BE2C (cell line): ENCODE data around the gene ARPC2.

Source experiments
- DNase-seq: peaks from one replicate; pipeline ENCODE4 v3.0.0-alpha.2; 2020
- H3K27me3 ChIP-seq: fragments of 250-450 bp; sonication (Bioruptor Pico); 2 replicates; pipeline ENCODE4 v1.5.1; 2020; ENCODE audit warnings: mild to moderate bottlenecking
- H3K36me3 ChIP-seq: fragments of 250-450 bp; sonication (Bioruptor Pico); 2 replicates; pipeline ENCODE4 v1.5.1; 2020; ENCODE audit warnings: mild to moderate bottlenecking
- H3K4me1 ChIP-seq: fragments of 250-450 bp; sonication (Bioruptor Pico); 2 replicates; pipeline ENCODE4 v1.5.1; 2020
- H3K4me3 ChIP-seq: 2 replicates; pipeline ENCODE4 v1.5.1; 2011; ENCODE audit warnings: low read depth, low read length
- H3K9me3 ChIP-seq: fragments of 250-450 bp; sonication (Bioruptor Pico); 2 replicates; pipeline ENCODE4 v1.5.1; 2020
- CTCF ChIP-seq: IDR thresholded peaks from 2 replicates; pipeline ENCODE4 v1.5.1; 2012; ENCODE audit warnings: mild to moderate bottlenecking, low read depth, low read length

ARPC2 gene

GRCh38 chr2:218267259-218267658 lies 50.3 kb downstream of the ARPC2 start:
- Histone ChIP-seq H3K36me3 (peaks cover 14% of the 10 kb centered on the region), H3K27me3 (no peaks in the 10 kb centered on the region), H3K4me1 (peaks cover 10% of the 10 kb centered on the region), H3K9me3 (no peaks in the 10 kb centered on the region), H3K4me3 (no peak overlapping the region)
- no peak for TF ChIP-seq CTCF
- no peak for DNase-seq

DNA sequence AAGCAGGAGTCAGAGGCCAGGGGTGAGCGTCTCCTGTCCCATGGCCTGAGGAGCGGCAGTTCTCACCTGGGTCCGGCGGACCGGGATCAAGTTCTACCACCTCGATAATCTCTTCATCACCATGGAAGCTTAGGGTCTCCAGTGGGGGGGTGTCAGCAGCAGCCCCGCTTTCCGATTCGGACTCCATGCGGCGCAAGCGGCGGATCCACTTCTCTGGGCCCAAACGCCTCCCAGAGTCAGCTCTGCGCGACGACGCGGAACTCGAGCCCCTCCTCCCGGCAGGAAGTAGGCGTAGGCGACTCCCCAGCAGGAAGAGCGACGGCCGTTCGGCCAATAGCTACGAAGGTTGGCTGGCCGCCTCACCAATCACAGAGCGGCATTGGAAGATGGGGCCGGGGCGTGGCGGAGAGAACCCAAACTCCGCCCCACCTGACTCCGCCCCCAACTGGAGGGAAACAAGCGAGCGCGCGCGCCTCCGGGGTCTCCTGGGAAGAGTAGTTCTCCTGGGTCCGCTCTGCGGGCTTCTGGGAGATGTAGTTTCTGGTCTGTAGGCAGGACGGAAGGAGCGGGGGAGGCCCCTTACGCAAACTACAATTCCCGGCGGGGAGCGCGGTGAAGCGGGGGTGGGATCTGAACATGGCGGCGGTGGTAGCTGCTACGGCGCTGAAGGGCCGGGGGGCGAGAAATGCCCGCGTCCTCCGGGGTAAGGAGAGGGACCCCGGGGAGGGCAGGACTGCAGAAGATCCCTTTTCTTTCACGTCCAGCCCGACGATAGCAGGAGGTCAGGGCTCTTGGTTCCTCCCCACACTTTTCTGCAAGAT lies 53.1 kb downstream of the ARPC2 start, which contains the start of the genes AAMP and PNKD:
Gene AAMP (minus strand): TSS at position 238 of the 821 bp plus-strand sequence. CDS start 51 bp downstream, at position 187.
Gene PNKD (plus strand): TSS at position 620 of the 821 bp plus-strand sequence. CDS start 17 bp downstream, at position 637.
- Histone ChIP-seq H3K4me3 (peak within 1 kb of the TSS; percentile 99), H3K36me3 (peaks cover 14% of the 10 kb centered on the region), H3K27me3 (no peaks in the 10 kb centered on the region), H3K4me1 (no peaks in the 10 kb centered on the region), H3K9me3 (no peaks in the 10 kb centered on the region)
- peak; percentile 100 for DNase-seq
- TF ChIP-seq CTCF = no peak; the same call in 1 of the 2 replicates

DNA sequence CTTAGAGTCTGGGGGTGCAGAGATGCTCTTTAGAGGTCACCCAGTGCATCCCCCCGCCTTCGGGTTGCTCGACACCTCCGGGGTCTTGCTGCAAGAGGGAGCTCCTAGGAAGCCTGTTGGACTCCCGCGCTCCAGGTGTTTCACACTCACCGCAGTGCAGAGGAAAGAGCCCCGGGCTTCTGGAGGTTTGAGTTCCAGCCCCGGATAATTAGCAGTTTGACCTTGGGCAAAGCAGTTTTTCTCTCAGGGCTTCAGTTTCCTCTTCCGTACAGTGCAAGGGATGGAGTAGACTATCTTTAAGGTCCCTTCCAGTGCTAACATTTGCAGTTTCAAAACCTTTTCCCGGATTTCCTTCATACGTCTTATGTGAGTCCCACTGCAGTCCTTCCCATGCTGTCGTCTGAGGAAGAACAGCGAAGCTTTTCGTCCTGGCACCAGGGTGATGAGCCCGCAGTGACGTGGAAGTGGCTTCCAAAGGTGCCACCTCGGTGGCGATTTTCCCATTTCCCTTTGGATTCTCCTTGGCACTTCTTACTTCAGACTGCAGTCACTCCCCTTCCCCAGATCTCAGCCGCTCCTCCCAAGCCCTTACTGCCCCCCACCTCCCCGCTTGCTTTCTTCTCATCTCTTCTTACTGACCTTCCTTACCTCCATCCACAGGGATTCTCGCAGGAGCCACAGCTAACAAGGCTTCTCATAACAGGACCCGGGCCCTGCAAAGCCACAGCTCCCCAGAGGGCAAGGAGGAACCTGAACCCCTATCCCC lies 53.9 kb downstream of the ARPC2 start:
- no peak for DNase-seq
- no peak for TF ChIP-seq CTCF

GRCh38 chr2:218271487-218271797 lies 54.5 kb downstream of the ARPC2 start:
- no peaks in the 10 kb centered on the region for H3K9me3 ChIP-seq
- DNase-seq = no peak
- no peak for TF ChIP-seq CTCF
- H3K36me3 ChIP-seq = peaks cover 13% of the 10 kb centered on the region
- H3K4me1 ChIP-seq = no peaks in the 10 kb centered on the region
- peak overlapping the region; percentile 99 for H3K4me3 ChIP-seq
- H3K27me3 ChIP-seq = no peaks in the 10 kb centered on the region

More for the DNA sequence above, 53.9 kb downstream of the ARPC2 start:
- Histone ChIP-seq H3K4me1 (no peaks in the 10 kb centered on the region), H3K36me3 (peaks cover 14% of the 10 kb centered on the region), H3K27me3 (no peaks in the 10 kb centered on the region), H3K9me3 (no peaks in the 10 kb centered on the region), H3K4me3 (peak overlapping the region; percentile 99)

DNA sequence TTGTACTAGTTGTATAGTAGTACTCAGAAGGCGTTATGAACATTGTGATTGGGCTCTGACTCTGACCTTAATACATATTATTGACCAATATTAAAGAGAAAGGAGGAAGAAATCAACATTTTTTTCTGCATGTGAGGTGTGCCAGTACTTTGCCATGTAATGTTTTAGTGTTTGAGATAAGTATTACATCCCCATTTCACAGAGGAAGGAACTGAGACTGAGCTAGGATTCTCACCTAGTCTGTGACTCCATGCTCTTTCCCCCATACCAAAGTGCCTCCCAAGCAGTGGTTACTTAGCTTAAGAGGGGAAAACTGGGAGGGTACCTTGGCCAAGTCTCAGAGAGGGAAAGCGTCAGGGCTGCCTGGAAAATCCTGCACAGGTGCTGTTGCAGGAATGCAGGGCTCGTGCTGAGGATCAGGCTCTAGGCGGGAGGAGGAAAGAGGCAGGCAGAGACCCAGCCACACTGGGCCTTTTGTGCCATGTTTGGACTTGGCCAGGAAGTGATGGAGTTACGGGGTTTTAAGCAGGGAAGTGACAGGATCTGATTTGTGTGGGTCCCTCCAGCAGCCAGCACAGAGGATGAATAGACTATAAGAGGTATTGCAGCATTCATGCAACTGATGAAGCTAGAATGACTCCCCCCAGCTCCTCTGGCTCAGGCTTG lies 55.0 kb downstream of the ARPC2 start:
- H3K4me1 ChIP-seq = no peaks in the 10 kb centered on the region
- DNase-seq = no peak
- TF ChIP-seq CTCF = no peak
- H3K36me3 ChIP-seq = peaks cover 11% of the 10 kb centered on the region
- no peaks in the 10 kb centered on the region for H3K27me3 ChIP-seq
- no peaks in the 10 kb centered on the region for H3K9me3 ChIP-seq
- H3K4me3 ChIP-seq = peak overlapping the region; percentile 99
